MCF 10A (cell line): ENCODE data around the gene NRXN3. TPM values are rescaled to one million over a fixed set of nuclear protein-coding genes. Genes with fewer than 3 reads are reported as not detected.

Experiments used
- BruUV-seq: library from RNA; stranded (reverse); fragments of 400-500 nt; replicated peaks from 2 replicates; lab custom pipeline; 2021; lab: Mats Ljungman, UMichigan
- CTCF ChIA-PET: fragments of 300-600 bp; sonication (Branson Sonifier 250); formaldehyde crosslinking; extraction: SDS; loops from one replicate; lab custom pipeline; 2021; ENCODE audit warnings: antibody characterized with exemption, inconsistent platforms; lab: Yijun Ruan, JAX
- POLR2A ChIA-PET: fragments of 300-600, 350-650 bp; sonication (Branson Sonifier 250); formaldehyde crosslinking; extraction: SDS; loops from one replicate; lab custom pipeline; 2020; ENCODE audit warnings: antibody characterized with exemption, inconsistent platforms; lab: Yijun Ruan, JAX
- DNase-seq: peaks from one replicate; pipeline ENCODE4 v3.0.0-alpha.2; 2018; ENCODE audit not compliant: unreplicated experiment
- H3K27ac Mint-ChIP-seq: one replicate; pipeline ENCODE4 v1.8.0; 2022; ENCODE audit warnings: mild to moderate bottlenecking, low read depth, mixed read lengths; ENCODE audit not compliant: unreplicated experiment
- H3K27me3 Mint-ChIP-seq: one replicate; pipeline ENCODE4 v1.8.0; 2022; ENCODE audit warnings: mixed read lengths; ENCODE audit not compliant: insufficient read depth, unreplicated experiment
- H3K36me3 Mint-ChIP-seq: one replicate; pipeline ENCODE4 v1.8.0; 2022; ENCODE audit warnings: mild to moderate bottlenecking, moderate library complexity, mixed read lengths; ENCODE audit not compliant: insufficient read depth, unreplicated experiment
- H3K4me1 Mint-ChIP-seq: one replicate; pipeline ENCODE4 v1.8.0; 2022; ENCODE audit warnings: mixed read lengths; ENCODE audit not compliant: insufficient read depth, unreplicated experiment
- H3K4me3 Mint-ChIP-seq: one replicate; pipeline ENCODE4 v1.8.0; 2022; ENCODE audit warnings: mild to moderate bottlenecking, moderate library complexity, mixed read lengths; ENCODE audit not compliant: unreplicated experiment
- H3K9me3 Mint-ChIP-seq: one replicate; pipeline ENCODE4 v1.8.0; 2022; ENCODE audit warnings: mixed read lengths; ENCODE audit not compliant: unreplicated experiment
- intact Hi-C: fragments of 100-400 bp; cut with micrococcal nuclease; formaldehyde crosslinking; loops from 2 replicates; pipeline ENCODE4 v1.14.1; 2022
- total RNA-seq: library from RNA; stranded (reverse); gene quantifications from 2 replicates; pipeline ENCODE4 v1.2.3, GENCODE V29; 2022
- TF ChIP-seq, protein P1 (sequence below): fragments of 200-600 bp; IDR thresholded peaks from one replicate; pipeline ENCODE4 v1.8.0; 2022; ENCODE audit warnings: antibody characterized with exemption, mild to moderate bottlenecking; ENCODE audit not compliant: unreplicated experiment

NRXN3 gene
- total RNA-seq, 1 experiment from 2014 or later = not detected

GRCh38 chr14:78666336-78667056 lies 496.3 kb downstream of the NRXN3 start:
- H3K4me3 Mint-ChIP-seq = no peak overlapping the region
- BruUV-seq = no TSS peak
- H3K4me1 Mint-ChIP-seq = no peaks in the 10 kb centered on the region
- peaks cover 31% of the 10 kb centered on the region for H3K27me3 Mint-ChIP-seq
- DNase-seq = no peak
- ChIA-PET CTCF (interaction anchor here (0.6 to 0.7 kb wide), 4 partner anchors 12 to 1622 kb away, joined by 3 to 4 read pairs (median 3); no protein-coding TSS in a partner anchor), POLR2A (interaction anchor here (0.6 kb wide), 1 partner anchor 11 kb away, joined by 5 read pairs; no protein-coding TSS in a partner anchor)
- H3K9me3 Mint-ChIP-seq = no peaks in the 10 kb centered on the region
- no peak overlapping the region for H3K27ac Mint-ChIP-seq
- intact Hi-C loops = no loop called here
- TF ChIP-seq, protein P1, sequence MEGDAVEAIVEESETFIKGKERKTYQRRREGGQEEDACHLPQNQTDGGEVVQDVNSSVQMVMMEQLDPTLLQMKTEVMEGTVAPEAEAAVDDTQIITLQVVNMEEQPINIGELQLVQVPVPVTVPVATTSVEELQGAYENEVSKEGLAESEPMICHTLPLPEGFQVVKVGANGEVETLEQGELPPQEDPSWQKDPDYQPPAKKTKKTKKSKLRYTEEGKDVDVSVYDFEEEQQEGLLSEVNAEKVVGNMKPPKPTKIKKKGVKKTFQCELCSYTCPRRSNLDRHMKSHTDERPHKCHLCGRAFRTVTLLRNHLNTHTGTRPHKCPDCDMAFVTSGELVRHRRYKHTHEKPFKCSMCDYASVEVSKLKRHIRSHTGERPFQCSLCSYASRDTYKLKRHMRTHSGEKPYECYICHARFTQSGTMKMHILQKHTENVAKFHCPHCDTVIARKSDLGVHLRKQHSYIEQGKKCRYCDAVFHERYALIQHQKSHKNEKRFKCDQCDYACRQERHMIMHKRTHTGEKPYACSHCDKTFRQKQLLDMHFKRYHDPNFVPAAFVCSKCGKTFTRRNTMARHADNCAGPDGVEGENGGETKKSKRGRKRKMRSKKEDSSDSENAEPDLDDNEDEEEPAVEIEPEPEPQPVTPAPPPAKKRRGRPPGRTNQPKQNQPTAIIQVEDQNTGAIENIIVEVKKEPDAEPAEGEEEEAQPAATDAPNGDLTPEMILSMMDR = no peak
- no peaks in the 10 kb centered on the region for H3K36me3 Mint-ChIP-seq

DNA sequence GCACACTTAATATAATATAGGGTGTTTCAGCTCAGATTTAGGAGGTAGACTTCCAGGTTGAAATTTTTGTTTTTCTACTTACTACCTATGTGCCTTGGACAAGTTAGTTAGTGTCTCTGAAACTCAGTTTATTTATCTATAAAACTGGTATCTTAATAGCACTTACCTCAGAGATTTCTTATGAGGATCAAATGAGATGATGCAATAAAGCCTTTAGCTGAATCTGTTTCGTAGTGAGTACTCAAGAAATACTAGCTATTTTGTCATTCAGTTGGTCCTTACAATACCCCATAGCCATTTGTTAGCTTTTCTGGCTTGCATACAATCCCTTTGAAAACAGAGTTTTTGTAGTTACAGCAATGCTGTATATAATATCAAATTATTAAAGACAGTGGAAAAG lies 497.0 kb downstream of the NRXN3 start:
- H3K4me3 Mint-ChIP-seq = no peak overlapping the region
- H3K36me3 Mint-ChIP-seq = no peaks in the 10 kb centered on the region
- TF ChIP-seq, protein P1 = no peak

DNA sequence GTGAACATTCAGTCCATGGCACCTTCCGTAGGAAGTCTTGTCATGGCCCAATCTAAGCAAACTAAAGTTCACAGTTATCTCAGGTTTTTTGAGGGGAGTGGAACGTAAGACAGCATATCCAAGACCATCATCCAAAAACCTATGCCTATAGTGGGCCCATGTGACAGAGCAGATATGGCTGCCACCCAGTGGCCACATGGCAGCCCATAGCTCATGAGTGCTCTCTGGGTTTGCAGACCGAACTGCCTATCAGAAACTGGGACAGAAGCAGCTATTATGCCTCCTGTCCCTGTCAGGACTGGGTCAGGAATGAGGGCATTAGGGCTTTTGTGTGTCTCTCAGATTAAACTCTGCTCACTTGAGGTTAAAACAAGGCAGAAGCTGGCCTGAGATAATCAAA lies 503.7 kb downstream of the NRXN3 start:
- Mint-ChIP-seq H3K27ac (no peak overlapping the region), H3K36me3 (no peaks in the 10 kb centered on the region), H3K4me1 (no peaks in the 10 kb centered on the region), H3K9me3 (no peaks in the 10 kb centered on the region), H3K27me3 (no peaks in the 10 kb centered on the region), H3K4me3 (no peak overlapping the region)
- TF ChIP-seq, protein P1 = no peak
- ChIA-PET POLR2A (no interaction called here), CTCF (interaction anchor here (0.6 to 0.7 kb wide), 2 partner anchors 111 to 514 kb away, joined by 4 read pairs; no protein-coding TSS in a partner anchor)
- intact Hi-C loops = no loop called here
- DNase-seq = no peak
- no TSS peak for BruUV-seq

More for the DNA sequence above, 497.0 kb downstream of the NRXN3 start:
- Mint-ChIP-seq H3K9me3 (no peaks in the 10 kb centered on the region), H3K4me1 (no peaks in the 10 kb centered on the region), H3K27ac (no peak overlapping the region), H3K27me3 (peaks cover 31% of the 10 kb centered on the region)
- no TSS peak for BruUV-seq
- ChIA-PET CTCF (interaction anchor here (0.6 kb wide), 2 partner anchors 771 to 1623 kb away, joined by 3 to 4 read pairs; no protein-coding TSS in a partner anchor), POLR2A (interaction anchor here (0.6 kb wide), 1 partner anchor 11 kb away, joined by 5 read pairs; no protein-coding TSS in a partner anchor)
- DNase-seq = no peak
- intact Hi-C loops = no loop called here

GRCh38 chr14:78674820-78675219 lies 504.6 kb downstream of the NRXN3 start:
- ChIA-PET CTCF (interaction anchor here (1.5 kb wide), 1 partner anchor 76 kb away, joined by 5 read pairs; no protein-coding TSS in a partner anchor), POLR2A (no interaction called here)
- H3K9me3 Mint-ChIP-seq = no peaks in the 10 kb centered on the region
- BruUV-seq = no TSS peak
- no peaks in the 10 kb centered on the region for H3K4me1 Mint-ChIP-seq
- no peaks in the 10 kb centered on the region for H3K27me3 Mint-ChIP-seq
- H3K27ac Mint-ChIP-seq = no peak overlapping the region
- H3K36me3 Mint-ChIP-seq = no peaks in the 10 kb centered on the region
- intact Hi-C loops = no loop called here
- no peak overlapping the region for H3K4me3 Mint-ChIP-seq
- no peak for DNase-seq
- TF ChIP-seq, protein P1 = no peak
